CD4-positive, alpha-beta T cell treated with Interferon gamma for 1 hour (primary cell): ENCODE results near the gene SEMA3C.

Experiments
- DNase-seq: peaks from one replicate; pipeline ENCODE4 v3.0.0-alpha.2; 2020

Gene SEMA3C

GRCh38 chr7:80884511-80885195 lies 34.2 kb downstream of the SEMA3C start:
- DNase-seq = no peak

DNA sequence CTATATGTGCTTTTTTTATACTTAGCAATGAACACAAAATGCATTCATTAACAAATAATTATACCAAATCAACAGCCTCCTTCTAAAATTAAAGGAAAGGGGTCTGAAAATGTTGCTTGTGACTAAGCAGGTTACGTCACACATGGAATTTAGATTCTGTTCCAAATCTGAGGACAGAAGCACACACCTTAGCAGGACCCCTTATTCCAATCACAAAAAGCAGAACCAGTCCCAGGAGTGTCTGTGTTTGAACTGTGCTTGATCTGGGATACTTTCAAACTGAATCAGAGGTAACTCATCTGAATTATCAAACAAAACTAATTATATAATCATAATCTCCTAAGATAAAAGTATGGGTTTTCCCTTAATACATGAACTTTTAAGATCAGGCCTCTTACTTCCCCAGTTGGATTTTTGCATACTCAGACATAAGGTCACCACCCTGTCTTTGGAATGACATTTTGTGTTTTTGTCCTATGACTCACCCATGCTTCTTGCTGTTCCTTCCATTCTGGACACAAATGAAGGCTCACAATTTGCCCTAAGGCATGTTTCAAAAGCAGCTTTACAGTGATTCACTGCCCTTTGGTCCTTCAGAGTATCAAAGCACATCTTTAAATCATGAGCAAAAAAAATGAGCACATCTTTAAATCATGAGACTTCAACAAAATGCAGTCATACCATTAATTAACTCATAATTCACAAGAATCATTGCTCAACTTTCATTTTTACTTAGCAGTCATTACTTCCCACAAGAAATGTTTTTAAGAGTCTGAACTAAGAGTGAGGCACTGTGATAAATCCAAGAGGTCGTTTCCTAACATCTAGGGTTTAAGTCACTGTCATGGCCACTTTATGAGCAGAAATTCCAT lies 35.5 kb downstream of the SEMA3C start:
- no peak for DNase-seq

- DNase-seq = no peak
These were observed 36.5 kb downstream of the SEMA3C start for GRCh38 chr7:80882213-80882801.

- no peak for DNase-seq
These were observed 37.4 kb downstream of the SEMA3C start for GRCh38 chr7:80881351-80881900.

- no peak for DNase-seq
These were observed 39.0 kb downstream of the SEMA3C start for GRCh38 chr7:80879849-80880248.

- no peak for DNase-seq
These were observed 41.9 kb downstream of the SEMA3C start for GRCh38 chr7:80876894-80877414.

- DNase-seq = no peak
These were observed 43.2 kb downstream of the SEMA3C start for GRCh38 chr7:80875537-80876120.

- DNase-seq = no peak
These were observed 45.7 kb downstream of the SEMA3C start for GRCh38 chr7:80873140-80873539.

- no peak for DNase-seq
These were observed 47.6 kb downstream of the SEMA3C start for GRCh38 chr7:80871228-80871627.

DNA sequence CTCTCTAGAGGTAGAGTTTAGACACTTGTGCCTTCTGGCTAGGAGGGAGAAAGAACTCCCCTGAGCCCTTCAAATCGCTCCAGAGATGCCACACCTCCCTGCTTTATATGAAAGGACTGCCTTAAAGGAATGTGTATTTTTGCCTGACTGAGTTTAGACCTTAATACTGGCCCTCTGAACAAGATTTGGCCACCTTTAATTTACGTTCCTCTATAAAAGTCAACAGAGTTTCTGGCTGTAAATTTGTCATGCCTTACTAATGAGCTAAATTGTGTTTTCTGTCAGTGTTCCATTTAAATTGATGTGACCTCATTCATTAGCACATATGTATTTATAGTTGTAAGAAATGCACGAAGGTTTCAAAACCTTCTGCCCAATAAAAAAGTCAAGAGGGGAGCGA lies 48.0 kb downstream of the SEMA3C start:
- no peak for DNase-seq

DNA sequence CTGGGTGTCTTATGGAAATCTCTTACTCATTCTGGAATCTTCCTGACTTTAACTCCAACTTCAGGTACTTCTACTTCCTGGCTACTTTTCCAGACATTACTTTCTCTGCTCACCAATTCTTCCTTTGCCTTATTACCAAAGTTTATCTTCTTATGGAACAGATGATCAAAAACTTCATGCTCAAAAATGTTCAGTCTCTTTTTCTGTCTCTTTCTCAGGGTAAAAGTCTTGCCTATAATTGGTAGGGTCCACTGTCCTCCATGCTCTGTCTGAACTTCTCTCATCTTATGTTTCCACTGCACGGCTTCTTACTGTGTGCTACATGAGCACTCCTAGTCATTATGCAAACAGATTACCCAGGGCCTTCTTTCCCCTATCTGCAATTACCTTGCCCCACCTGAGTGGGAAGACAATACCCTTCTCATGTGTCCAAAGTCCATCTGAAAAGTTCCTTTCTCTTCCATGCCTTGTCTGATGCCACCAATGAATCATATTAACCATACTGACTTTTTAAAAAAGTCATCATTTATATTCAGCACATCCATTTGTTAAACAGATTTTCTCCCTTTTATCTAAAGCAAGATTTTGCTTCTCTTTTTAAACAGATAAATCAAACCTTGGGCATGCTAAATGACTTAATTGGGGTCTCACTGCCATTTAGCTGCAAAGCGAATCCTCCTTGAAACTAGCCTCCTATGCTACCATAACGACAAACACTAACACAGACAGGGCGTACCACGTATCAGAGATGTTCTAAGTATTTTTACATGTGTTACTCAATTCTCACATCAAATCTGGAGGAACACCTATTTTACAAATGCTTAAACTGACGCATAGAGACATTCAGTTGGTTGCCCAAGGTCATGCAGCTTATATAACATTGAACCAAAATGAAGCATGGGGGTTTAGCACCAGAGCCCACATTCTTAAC lies 48.8 kb downstream of the SEMA3C start:
- no peak for DNase-seq

DNA sequence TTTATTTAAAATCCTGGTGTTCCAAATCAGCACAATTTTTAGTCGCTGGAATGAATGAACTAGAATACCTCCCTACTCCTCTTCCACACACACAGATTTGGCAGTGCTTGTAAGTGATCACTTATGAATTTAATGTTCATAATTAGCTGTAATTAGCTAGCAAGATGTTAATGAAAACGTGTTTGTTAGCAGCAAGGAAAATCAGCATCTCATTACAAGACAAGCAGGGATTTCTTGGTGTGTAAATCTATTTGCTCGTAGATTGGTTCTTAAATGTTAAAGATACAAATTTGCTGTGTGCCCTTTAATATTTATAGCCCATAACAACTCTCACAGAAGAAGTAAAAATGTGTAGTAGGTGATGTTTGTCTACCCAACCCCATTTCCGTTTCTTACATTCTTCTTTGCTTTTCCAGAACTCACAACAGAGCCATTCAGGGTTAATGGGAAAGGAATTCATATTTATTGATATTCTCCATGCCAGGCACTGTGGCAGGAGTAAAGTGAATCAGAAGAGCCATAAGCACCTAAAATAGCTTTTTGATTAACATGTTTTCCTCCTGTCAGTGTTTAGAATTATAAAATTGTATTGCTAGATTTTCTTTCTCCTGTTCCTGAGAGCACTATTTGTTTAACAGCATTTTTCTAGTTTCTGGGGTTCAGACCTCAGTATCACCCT lies 49.6 kb downstream of the SEMA3C start:
- no peak for DNase-seq

DNA sequence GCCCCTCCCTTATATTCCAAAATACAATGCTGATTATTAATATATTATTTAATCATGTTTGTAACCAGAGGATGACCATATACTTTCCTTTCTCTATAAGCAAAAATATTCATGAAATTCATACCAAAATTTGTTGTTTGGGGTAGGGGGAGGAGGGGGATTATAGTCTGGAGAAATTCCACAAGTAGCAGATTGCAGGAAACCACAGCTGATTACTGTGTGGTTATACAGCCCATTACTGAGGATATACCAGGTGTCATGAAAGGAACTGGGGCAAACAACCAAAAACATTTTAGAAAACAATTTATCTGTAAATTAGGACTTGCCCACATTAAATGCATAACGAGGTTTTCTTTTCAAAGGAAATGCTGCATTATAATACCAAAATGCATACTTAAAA lies 50.3 kb downstream of the SEMA3C start:
- no peak for DNase-seq

GRCh38 chr7:80860554-80860953 lies 58.3 kb downstream of the SEMA3C start:
- DNase-seq = no peak

- no peak for DNase-seq
These were observed 59.4 kb downstream of the SEMA3C start for GRCh38 chr7:80859272-80859970.

GRCh38 chr7:80858141-80858903 lies 60.5 kb downstream of the SEMA3C start:
- no peak for DNase-seq

- no peak for DNase-seq
These were observed 62.1 kb downstream of the SEMA3C start for GRCh38 chr7:80856769-80857168.

DNA sequence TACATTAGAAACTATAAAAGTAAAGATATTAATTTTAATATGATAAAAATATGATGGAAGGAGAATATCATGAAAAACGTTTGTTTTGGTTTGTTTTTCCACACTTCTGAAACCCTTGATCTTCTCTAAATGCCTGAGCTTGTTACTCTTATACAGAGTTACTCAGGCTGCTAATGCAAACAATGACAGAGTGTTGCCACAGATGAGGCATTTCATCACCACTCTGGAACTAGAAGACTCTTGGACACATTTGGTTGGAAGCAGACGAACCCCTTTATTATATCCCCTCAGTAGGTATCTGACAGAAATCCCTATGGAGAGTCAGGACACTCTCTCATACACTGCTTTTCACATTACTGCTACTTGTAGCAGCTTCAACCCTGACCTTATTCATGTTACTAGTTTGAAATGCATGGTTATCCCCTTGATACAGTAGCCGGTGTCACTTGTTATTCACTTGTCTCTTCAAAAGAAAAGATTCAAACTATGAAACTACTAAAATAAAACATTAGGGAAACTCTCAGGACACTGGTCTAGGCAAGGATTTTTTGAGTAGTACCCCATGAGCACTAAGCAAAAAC lies 66.9 kb downstream of the SEMA3C start:
- DNase-seq = no peak

DNA sequence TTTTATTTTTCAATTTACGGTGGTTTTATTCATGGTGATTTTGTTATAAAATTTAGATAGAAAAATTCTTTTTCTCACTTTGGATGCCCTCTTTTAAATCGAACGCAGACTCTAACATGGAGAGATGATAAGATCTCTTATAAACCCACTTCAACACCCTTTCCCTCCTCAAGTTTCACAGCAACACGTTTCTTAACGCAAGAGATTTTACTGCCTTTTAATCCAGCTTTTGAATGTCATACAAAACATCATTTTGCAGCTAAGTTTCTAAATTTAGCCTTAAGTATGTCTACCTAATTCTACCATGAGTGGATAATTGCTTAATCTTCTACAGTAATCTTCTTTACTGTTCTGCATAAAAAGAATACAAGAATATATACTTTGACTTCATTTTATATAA lies 70.0 kb downstream of the SEMA3C start:
- DNase-seq = no peak
